Brain pericyte (primary cell): Measurements from ENCODE around the gene CEP104.
A peak's percentile ranks its signal among the peaks of the same experiment; 100 is the strongest.

ENCODE experiments used
- DNase-seq: peaks from one replicate; pipeline ENCODE4 v3.0.0-alpha.2; 2012; ENCODE audit warnings: low read depth, low spot score

CEP104 gene

DNA sequence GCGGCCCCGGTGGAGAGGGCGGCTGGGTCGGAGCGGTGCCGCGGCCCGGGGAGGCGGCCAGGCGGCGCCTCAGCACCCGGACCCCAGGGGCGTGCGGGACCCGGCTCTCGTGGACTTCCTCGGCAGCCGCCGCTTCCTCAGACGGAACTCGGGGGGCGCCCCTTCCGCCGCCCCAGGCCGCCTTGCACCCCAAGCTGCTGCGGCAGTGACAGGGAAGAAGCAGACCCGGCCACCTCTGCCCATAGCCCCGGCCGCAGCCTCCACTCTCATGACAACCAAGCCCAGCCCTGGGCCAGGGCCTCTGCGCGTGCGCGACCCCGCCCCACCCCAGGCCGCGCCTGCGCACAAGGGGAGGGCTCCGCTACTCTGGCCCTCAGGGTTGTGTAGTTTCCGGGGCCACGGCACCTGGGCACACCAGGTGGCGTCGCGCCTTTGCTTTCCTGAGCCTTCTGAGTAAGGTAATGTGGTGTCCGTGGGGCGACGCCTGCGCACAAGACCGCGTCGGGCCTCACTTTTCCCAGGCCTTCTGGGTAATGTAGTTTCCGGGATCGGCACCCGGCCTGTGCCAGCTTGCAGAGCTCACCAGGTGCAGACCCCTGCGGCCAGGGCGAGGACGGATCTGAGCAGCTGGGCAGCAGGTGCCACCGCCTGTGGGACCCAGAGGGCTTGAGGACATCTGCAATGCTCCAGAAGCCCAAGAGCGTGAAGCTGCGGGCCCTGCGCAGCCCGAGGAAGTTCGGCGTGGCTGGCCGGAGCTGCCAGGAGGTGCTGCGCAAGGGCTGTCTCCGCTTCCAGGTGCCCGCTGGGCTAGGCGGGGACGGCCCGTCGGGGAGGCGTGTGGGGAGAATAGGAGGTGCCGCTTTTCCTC is at the start of gene CEP104, which contains the start of gene DFFB:
CEP104 (minus strand) TSS at position 289 of the 868 bp plus-strand sequence. CDS start 4,804 bp downstream, outside the sequence.
DFFB (plus strand) TSS at position 554 of the 868 bp plus-strand sequence; CDS start at position 682, 128 bp downstream.
- DNase-seq, result peak; percentile 76

GRCh38 chr1:3906672-3907020 is 49.6 kb upstream of the CEP104 start:
- no peak for DNase-seq

- DNase-seq, result no peak
Observed at GRCh38 chr1:3905953-3906671, 49.1 kb upstream of the CEP104 start.

DNA sequence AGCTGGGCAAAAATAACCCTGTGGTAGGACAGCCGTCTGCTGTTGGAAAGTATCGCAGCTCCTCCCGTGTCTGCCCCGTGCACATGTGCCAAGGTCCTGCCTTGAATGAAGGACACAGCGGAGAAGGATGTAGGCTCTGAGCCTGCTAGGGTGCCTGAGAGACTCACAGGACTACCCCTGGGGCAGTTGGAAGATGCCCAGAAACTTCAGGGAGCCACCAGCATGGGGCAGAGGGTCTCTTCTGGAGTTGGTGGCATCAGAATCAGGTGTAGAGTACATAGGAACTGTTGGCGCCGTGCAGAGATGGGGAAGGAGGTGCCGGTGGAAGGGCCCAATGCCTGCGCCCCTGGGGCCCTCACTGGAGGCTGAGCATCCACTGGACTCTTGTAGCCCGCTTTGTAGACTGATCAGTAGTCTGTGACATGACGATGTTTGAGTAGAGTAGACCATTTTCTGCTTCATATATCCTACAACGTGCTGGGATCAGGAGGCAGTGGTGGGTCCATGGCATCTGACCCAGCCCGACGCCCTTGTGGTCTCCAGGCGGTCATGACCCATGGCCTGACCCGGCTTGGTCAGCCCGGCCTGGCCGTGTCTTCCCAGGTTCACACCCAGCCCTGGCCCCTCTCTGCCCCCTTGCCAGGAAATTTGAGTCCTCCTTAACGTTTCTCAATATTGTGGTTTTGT is 48.4 kb upstream of the CEP104 start:
- DNase-seq, result no peak

GRCh38 chr1:3904843-3905185 is 47.8 kb upstream of the CEP104 start:
- DNase-seq, result no peak

GRCh38 chr1:3904006-3904842 is 47.2 kb upstream of the CEP104 start:
- DNase-seq, result no peak

GRCh38 chr1:3903141-3904005 is 46.4 kb upstream of the CEP104 start:
- DNase-seq, result no peak

DNA sequence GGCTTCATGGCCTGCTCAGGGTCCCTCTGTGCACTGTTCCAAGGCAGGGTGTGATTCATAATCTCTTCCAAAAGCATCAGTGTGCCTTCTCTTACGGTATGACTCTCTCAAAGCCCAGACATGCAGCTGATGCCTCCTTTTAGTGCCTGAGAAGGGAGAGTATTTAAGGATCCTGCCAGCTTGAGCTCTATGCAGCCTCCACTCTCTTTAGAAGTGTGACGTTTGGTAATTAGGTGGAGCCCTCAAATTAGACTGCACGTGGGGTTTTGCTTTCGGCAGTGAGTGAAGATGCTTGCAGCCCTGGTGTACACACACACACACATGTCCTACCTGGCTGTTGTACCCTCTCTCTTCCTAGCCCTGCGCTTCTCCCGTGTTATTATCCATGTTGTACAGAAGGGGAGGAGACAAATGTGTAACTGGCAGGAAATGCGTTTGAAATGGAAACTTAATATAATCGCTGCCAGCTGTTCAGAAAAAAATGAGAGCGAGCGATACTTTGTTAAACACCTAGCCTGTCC is 45.6 kb upstream of the CEP104 start:
- DNase-seq, result no peak

GRCh38 chr1:3902111-3902511 is 45.1 kb upstream of the CEP104 start:
- DNase-seq, result no peak

GRCh38 chr1:3900969-3901529 is 44.0 kb upstream of the CEP104 start:
- peak; percentile 88 for DNase-seq

- peak; percentile 99 for DNase-seq
Observed at GRCh38 chr1:3900150-3900968, 43.3 kb upstream of the CEP104 start, which contains the start of gene C1orf174. Gene C1orf174 (minus strand): TSS chr1:3900272. CDS start chr1:3900186, 86 bp downstream.

DNA sequence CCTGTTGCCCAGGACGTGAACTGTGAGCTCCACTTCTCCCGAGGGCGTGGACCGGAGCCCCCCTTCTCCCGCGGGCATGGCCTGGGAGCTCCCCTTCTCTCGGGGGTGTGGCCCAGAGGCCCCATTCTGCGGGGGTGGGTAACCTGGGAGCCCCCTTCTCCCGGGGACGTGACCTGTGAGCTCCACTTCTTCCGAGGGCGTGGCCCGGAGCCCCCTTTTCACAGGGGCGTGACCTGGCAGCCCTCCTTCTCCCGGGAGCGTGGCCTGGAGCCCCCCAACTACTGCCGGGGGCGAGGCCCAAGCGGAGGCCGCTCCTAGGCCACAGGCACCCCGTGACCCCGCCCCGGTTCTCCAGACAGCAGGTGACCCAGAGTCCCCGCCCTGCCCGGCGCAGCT is 42.7 kb upstream of the CEP104 start:
- DNase-seq, result no peak

DNA sequence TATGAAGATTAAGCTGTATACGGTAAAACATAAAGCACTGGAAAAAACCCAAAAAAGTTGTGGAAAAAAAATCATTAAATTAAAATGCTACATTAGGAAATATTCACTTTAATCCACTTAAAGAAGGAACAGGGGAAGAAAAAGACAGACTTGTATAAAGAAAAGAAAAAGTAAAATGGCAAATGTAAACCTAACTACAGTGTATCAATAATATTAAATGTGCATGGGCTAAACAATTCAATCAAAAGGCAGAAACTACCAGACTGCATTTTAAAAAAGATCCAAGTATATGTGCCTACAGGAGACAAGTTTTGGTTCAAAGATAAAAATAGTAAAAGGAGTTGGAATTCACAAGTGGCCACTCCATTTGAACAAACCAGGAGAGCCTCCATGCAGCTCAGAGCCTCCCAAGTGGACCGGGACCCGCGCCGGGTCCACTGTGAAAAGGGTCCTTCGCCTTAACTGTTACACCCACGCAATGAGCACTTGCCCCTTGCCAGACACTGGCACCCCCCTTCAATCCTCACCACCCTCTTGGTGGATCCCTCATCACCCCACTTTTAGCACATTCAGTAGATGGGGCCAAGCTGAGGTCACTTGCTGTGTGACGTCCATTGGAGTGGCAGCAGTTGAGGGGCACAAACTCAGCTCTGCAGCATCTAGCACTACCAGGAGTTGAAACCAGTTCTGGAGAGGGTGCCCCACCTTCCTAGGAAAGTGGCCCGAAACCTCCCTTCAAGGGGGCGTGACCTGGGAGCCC is 42.2 kb upstream of the CEP104 start:
- no peak for DNase-seq

GRCh38 chr1:3898475-3898735 is 41.4 kb upstream of the CEP104 start:
- no peak for DNase-seq

DNA sequence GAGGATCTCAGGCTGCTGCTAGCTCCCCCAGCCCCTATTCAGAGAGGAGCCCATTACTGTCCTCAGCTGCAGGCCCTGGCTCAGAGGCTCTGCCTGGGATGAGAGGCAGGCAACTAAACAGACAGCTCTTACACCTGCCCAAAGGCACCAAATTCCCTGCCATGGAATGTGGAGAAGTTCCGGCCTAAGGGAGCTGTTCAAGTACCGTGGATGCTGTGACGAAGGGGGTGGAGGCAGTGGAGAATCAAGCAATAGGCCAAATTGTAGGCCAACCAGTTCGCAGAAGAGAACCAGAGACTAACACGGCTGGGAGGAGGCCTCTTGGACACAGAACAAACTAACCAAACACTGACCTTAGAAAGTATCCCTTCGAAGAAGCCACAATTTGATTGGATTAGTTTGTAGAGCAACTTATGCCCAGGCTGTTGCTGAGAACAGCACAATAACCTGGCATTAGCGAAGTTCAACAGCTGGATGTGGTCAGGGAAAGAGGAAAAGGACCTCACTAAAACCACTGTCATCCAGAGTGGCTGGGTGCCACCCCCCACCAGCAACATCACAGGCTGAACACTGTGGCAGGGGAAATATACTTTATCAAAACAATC is 39.5 kb upstream of the CEP104 start:
- DNase-seq, result no peak

- no peak for DNase-seq
Observed at GRCh38 chr1:3895951-3896325, 38.9 kb upstream of the CEP104 start.

DNA sequence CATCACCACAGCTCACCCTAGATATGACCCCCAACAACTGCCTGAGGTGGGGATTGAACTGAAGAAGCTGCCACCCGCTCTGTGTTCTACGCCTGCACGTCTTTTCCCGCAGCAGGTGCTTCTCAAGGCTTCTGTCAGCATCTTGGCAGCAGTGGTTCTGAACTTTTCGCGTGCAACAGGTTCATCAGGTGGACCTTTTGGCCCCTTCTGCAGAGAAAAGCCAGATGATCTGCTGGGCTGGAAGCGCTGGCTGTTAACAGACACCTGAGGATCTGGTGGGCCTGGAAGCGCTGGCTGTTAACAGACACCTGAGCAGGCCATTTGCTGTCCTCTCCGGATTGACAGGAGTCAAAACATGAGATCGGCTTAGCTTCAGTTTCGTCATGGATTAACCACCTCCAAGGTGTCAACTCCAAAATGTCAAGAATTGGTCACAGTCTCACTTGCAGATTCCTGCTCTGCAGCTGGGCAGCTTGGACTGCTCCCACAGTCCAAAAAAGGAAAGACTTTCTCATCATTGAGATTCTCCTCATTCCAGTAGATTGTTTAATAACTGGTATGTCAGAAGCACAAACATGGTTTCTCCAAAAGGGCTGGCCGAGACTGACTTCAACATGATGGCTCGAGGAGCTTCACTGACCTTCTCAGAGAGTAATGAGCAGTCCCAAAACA is 38.4 kb upstream of the CEP104 start:
- no peak for DNase-seq
